Tibial nerve (tissue), 4 donors: ENCODE measurements around the gene ANKRD44. TPM values are rescaled to one million over a fixed set of nuclear protein-coding genes. Genes with fewer than 3 reads are reported as not detected.

Experiments
- DNase-seq, 2 donors: peaks; one replicate each; pipeline ENCODE4 v3.0.0-alpha.2; 2019; ENCODE audit warnings: low spot score in 2 of 2
- H3K27ac ChIP-seq, 4 donors: fragments of 200-600 bp; sonication (generic) in 3 of 4; one replicate each; pipeline ENCODE4 v1.5.1; 2017 to 2019; ENCODE audit warnings: mild to moderate bottlenecking in 1 of 4
- H3K27me3 ChIP-seq, 2 donors: fragments of 200-600 bp; sonication (generic) in 1 of 2; one replicate each; pipeline versions ENCODE4 v1.5.1 to v1.6.0; 2017 to 2019
- H3K36me3 ChIP-seq, 3 donors: fragments of 200-600 bp; sonication (generic); one replicate each; pipeline ENCODE4 v1.5.1; 2018 to 2019
- H3K4me1 ChIP-seq, 4 donors: fragments of 200-600 bp; sonication (generic) in 3 of 4; one replicate each; pipeline ENCODE4 v1.5.1; 2017 to 2019
- H3K4me3 ChIP-seq, 4 donors: fragments of 200-600 bp; sonication (generic) in 3 of 4; one replicate each; pipeline ENCODE4 v1.5.1; 2017 to 2019; ENCODE audit warnings: mild to moderate bottlenecking in 1 of 4, moderate library complexity in 1 of 4
- H3K9me3 ChIP-seq, 4 donors: fragments of 200-600 bp; sonication (generic) in 3 of 4; one replicate each; pipeline ENCODE4 v1.5.1; 2017 to 2019
- CTCF ChIP-seq, 5 experiments: fragments of 200-600 bp in 3 of 5; fragments of 450-650 bp in 2 of 5; sonication (generic) in 3 of 5; IDR thresholded peaks; one replicate each; pipeline ENCODE4 v1.5.1; 2016 to 2019; ENCODE audit warnings: antibody characterized with exemption in 5 of 5, mild to moderate bottlenecking in 3 of 5, moderate library complexity in 2 of 5
- EP300 ChIP-seq, 2 donors: sonication (generic); formaldehyde crosslinking; IDR thresholded peaks; one replicate each; pipeline ENCODE4 v1.6.1; 2017; ENCODE audit warnings: antibody characterized with exemption in 2 of 2, mild to moderate bottlenecking in 1 of 2
- POLR2A ChIP-seq, 2 donors: fragments of 450-650 bp; IDR thresholded peaks; one replicate each; pipeline ENCODE4 v1.6.1; 2017; ENCODE audit warnings: antibody characterized with exemption in 2 of 2, mild to moderate bottlenecking in 2 of 2, moderate library complexity in 2 of 2
- whole genome bisulfite sequencing, 2 donors: methylation state at CpG; one replicate each; pipeline ENCODE4 v1.1.5; 2018; 5-methylcytosine and 5-hydroxymethylcytosine counted together
- total RNA-seq, 4 donors: library from RNA; depleted of rRNA; stranded (reverse); fragments of >200 nt; gene quantifications; one replicate each; pipeline ENCODE4 v1.1.0, GENCODE V29; 2016

ANKRD44 gene
- total RNA-seq, 4 donors from 2014 or later = 28.5 to 48.9 (median 41.5) TPM

DNA sequence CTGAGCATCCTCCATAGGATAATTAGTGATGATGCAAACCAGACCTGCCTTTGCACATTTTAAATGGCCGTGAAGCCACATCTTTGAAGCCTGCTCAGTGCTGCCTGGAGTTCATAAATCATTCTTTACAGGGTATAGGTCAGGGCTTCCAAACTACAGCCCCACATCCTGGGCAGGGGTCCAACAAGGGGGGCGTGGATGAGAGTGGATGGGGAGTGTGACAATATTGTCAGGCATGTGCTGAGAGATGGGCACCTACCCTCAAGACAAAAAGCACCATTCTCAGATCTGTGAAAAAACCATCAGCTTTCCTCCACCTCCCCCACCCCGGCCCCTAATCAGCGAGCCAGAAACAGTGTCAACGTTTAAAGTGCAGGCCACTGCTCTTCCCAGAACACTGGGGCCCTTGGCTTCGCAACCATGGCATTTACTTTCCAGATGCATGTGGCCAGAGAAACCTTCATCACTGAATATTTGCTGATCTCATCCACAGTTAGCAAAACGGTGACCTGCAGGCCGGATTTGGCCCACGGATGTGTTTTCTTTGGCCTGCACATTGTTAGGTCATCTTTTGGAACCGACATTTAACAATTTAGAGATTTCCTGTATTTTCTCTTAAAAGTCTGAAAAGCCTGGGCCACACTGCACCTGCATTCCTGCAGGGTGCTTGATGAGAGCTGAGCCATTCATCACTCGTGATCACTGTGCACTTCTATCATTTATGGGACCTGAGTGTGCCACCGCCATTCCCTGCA is 130.7 kb downstream of the ANKRD44 start:
- peak; percentile 35 to 39 for DNase-seq
- Histone ChIP-seq H3K4me3 (no peak overlapping the region), H3K36me3 (no peaks in the 10 kb centered on the region), H3K27me3 (no peaks in the 10 kb centered on the region), H3K9me3 (no peaks in the 10 kb centered on the region), H3K4me1 (peaks cover 0 to 17% (median 2%) of the 10 kb centered on the region in 4 donors), H3K27ac (peak overlapping the region in 1 of 4 donors; percentile 18)
- 30 to 32% methylated on average over 11 to 12 of the region's 12 CpGs for WGBS, 2 donors
- TF ChIP-seq POLR2A (IDR thresholded peaks at IDR 0.05) (no peak), CTCF (IDR thresholded peaks at IDR 0.05) (no peak), EP300 (IDR thresholded peaks at IDR 0.05) (peak in 1 of 2 donors; percentile 54)

GRCh38 chr2:197176522-197176921 is 134.1 kb downstream of the ANKRD44 start:
- WGBS, 2 donors = 0 to 30% methylated on average over 1 of the region's 1 CpG
- no peak for DNase-seq

DNA sequence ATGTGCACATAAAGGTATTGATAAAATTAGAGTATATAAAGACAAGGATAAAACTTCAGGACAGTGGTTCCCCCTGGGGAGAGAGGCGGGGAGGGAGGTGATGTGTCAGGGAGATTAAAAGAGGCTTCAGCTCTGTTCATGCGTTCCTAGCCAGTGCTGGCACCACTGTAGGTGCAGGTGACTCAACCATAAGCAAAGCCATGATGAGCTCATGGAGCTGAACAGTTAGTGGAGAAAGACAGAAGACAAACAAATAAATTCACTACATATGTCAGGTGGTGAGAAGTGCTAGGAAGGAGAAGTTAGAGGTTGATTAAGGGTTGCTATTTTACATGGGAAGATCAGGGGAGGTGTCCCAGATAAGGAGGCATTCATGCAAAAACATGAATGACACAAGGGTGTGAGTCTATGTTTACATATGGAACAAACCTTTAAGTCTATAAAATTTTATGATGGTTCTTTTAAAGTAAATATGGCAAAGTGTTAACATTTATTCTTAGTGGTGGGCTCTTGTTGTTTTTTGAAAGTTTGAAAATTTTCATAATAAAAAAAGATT is 136.0 kb downstream of the ANKRD44 start:
- Histone ChIP-seq H3K4me1 (peaks cover 0 to 7% (median under 1%) of the 10 kb centered on the region in 4 donors), H3K27me3 (no peaks in the 10 kb centered on the region), H3K4me3 (no peak overlapping the region), H3K27ac (no peak overlapping the region), H3K36me3 (no peaks in the 10 kb centered on the region), H3K9me3 (no peaks in the 10 kb centered on the region)
- TF ChIP-seq POLR2A (IDR thresholded peaks at IDR 0.05) (no peak), EP300 (IDR thresholded peaks at IDR 0.05) (no peak), CTCF (IDR thresholded peaks at IDR 0.05) (no peak)
- WGBS, 2 donors = 70 to 89% methylated on average over 2 of the region's 2 CpGs
- no peak for DNase-seq

More at GRCh38 chr2:197176522-197176921, 134.1 kb downstream of the ANKRD44 start:
- H3K27me3 ChIP-seq = no peaks in the 10 kb centered on the region
- H3K4me3 ChIP-seq = no peak overlapping the region
- H3K4me1 ChIP-seq = peaks cover 0 to 13% (median 2%) of the 10 kb centered on the region in 4 donors
- no peak overlapping the region for H3K27ac ChIP-seq
- H3K36me3 ChIP-seq = no peaks in the 10 kb centered on the region
- no peaks in the 10 kb centered on the region for H3K9me3 ChIP-seq
- TF ChIP-seq EP300 (IDR thresholded peaks at IDR 0.05) (no peak), POLR2A (IDR thresholded peaks at IDR 0.05) (no peak), CTCF (IDR thresholded peaks at IDR 0.05) (no peak)

DNA sequence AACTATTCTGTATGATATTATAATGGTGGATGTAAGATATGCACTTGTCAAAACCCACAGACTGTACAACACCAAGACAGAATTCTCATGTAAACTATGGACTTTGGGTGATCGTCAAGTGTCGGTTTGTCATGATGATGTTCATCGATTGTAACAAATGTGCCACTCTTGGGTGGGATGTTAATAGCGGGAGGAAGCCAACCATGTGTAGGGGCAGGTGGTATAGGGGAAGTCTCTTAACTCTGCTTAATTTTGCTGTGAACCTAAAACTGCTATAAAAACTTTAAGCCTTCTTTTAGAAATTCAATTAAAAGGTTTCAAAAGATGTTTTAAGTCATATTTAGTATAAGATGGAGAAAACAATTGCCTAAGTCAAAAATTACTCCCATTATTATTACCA is 139.0 kb downstream of the ANKRD44 start:
- Histone ChIP-seq H3K4me3 (no peak overlapping the region), H3K36me3 (no peaks in the 10 kb centered on the region), H3K27me3 (no peaks in the 10 kb centered on the region), H3K4me1 (peaks cover 0 to 4% (median 0%) of the 10 kb centered on the region in 4 donors), H3K9me3 (no peaks in the 10 kb centered on the region), H3K27ac (no peak overlapping the region)
- no peak for DNase-seq
- no peak for TF ChIP-seq POLR2A (IDR thresholded peaks at IDR 0.05)
- no peak for TF ChIP-seq EP300 (IDR thresholded peaks at IDR 0.05)
- no peak for TF ChIP-seq CTCF (IDR thresholded peaks at IDR 0.05)
- 93 to 96% methylated on average over 4 of the region's 4 CpGs for WGBS, 2 donors

DNA sequence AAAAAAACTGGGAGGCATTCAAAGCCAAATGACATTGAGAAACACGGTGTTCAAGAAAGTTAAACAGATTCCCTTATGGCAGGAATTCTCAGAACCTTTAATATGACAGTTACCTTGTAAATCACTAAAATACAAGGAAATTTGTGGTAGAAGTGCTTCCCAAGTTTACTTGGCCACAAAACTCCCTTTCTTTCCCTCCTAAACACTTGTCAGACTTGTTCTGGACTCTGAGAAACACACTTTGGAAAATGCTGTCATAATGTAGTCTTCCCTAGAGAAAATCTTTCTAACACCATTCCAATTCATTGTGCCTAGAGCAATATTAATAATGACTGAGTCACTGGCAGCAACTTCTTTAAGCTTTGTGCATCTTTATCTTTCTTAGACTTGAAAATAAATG is 140.4 kb downstream of the ANKRD44 start:
- H3K36me3 ChIP-seq = no peaks in the 10 kb centered on the region
- no peak for DNase-seq
- H3K27me3 ChIP-seq = no peaks in the 10 kb centered on the region
- H3K4me1 ChIP-seq = peaks cover 0 to 15% (median 0%) of the 10 kb centered on the region in 4 donors
- no peak overlapping the region for H3K4me3 ChIP-seq
- TF ChIP-seq CTCF (IDR thresholded peaks at IDR 0.05) (no peak), POLR2A (IDR thresholded peaks at IDR 0.05) (no peak), EP300 (IDR thresholded peaks at IDR 0.05) (no peak)
- H3K27ac ChIP-seq = no peak overlapping the region
- H3K9me3 ChIP-seq = no peaks in the 10 kb centered on the region
- WGBS, 2 donors = 36 to 62% methylated on average over 1 of the region's 1 CpG
